Heart right ventricle (tissue), 16 donors: ENCODE results near the gene SYNE1. TPM values are rescaled to one million over a fixed set of nuclear protein-coding genes. Genes with fewer than 3 reads are reported as not detected.
A peak's percentile ranks its signal among the peaks of the same experiment; 100 is the strongest.

Experiments
- ATAC-seq, 8 donors: fragments of 200-7000 bp; cut with Tn5 transposase; one replicate each; pipeline ENCODE4 v1.9.1; 2020; ENCODE audit warnings: mild to moderate bottlenecking in 8 of 8, moderate library complexity in 8 of 8, moderate number of reproducible peaks in 1 of 8
- DNase-seq, 2 donors: peaks; one replicate each; pipeline ENCODE4 v3.0.0-alpha.2; 2020
- H3K27ac ChIP-seq, 10 donors: fragments of 200-600 bp; sonication (generic) in 2 of 10; one replicate each; pipeline versions ENCODE4 v1.5.0 to v1.8.0; 2020 to 2022; ENCODE audit warnings: mild to moderate bottlenecking in 3 of 10
- H3K27me3 ChIP-seq, 7 donors: fragments of 200-600 bp; one replicate each; pipeline ENCODE4 v1.8.0; 2021 to 2022; ENCODE audit warnings: mild to moderate bottlenecking in 2 of 7
- H3K36me3 ChIP-seq, 9 donors: fragments of 200-600 bp; sonication (generic) in 1 of 9; one replicate each; pipeline versions ENCODE4 v1.5.0 to v1.8.0; 2020 to 2022; ENCODE audit warnings: mild to moderate bottlenecking in 2 of 9
- H3K4me1 ChIP-seq, 9 donors: fragments of 200-600 bp; sonication (generic) in 1 of 9; one replicate each; pipeline versions ENCODE4 v1.5.0 to v1.8.0; 2020 to 2022; ENCODE audit warnings: mild to moderate bottlenecking in 4 of 9
- H3K4me3 ChIP-seq, 10 donors: fragments of 200-600 bp; sonication (generic) in 2 of 10; one replicate each; pipeline versions ENCODE4 v1.5.0 to v1.8.0; 2020 to 2022; ENCODE audit warnings: mild to moderate bottlenecking in 7 of 10, moderate library complexity in 2 of 10
- H3K9me3 ChIP-seq, 11 donors: fragments of 200-600 bp in 10 of 11; sonication (generic) in 2 of 11; one replicate each; pipeline versions ENCODE4 v1.5.0 to v1.8.0; 2013 to 2022; ENCODE audit warnings: mild to moderate bottlenecking in 2 of 11, control low read depth in 1 of 11, moderate library complexity in 1 of 11
- CTCF ChIP-seq, 9 donors: fragments of 200-600 bp; sonication (generic) in 2 of 9; IDR thresholded peaks; one replicate each; pipeline versions ENCODE4 v1.5.0 to v1.8.0; 2021 to 2022; ENCODE audit warnings: antibody characterized with exemption in 9 of 9, mild to moderate bottlenecking in 5 of 9, moderate library complexity in 1 of 9
- WGBS, 2 donors: extraction: QIAGEN DNeasy Blood & Tissue Kit; methylation state at CpG; one replicate each; pipeline ENCODE4 v1.1.7; 2013; ENCODE audit warnings: inconsistent platforms in 1 of 2; 5-methylcytosine and 5-hydroxymethylcytosine counted together
- intact Hi-C, 10 donors: fragments of 100-400 bp; cut with DNase I; formaldehyde crosslinking; loops; one replicate each; pipeline versions ENCODE4 v1.11.1 to v1.14.2; 2022
- polyA plus RNA-seq, 2 donors: library from polyadenylated mRNA; stranded (reverse); fragments of 200-250 nt; gene quantifications; one replicate each; pipeline ENCODE4 v1.2.3, GENCODE V29; 2013
- total RNA-seq, 10 donors: library from RNA; stranded (reverse); fragmentation: NEBNext Ultra II Directional in 3 of 10; extraction: Animal tissue kit (Norgen Biotek cat#: 25700) in 3 of 10; gene quantifications; one replicate each; pipeline versions ENCODE4 v1.2.1 to v1.2.4, GENCODE V29; 2021 to 2023
- donor health status: Arrhythmogenic right ventricular cardiomyopathy.
- donor health status: ischemic (EF 13 %, LVEDD 7.1; RV severe dilation, severe dysfunction).
- donor health status: healthy with polysubstance abuse.
- donor health status: DM: no; HTN: yes; CAD: no.
- donor health status: DM: no; HTN: no; CAD: no.
- donor health status: ischemic (EF 25% LVEDD 6.9; RV normal size, moderate dysfunction).
- donor health status: ischemic (EF 25% LVEDD 5.7; RV mildly dilated, moderate dysfunction).
- donor health status: healthy.
- donor health status: DM: yes; HTN: yes; CAD: no.
- donor health status: Ischemic cardiomyopathy.
- donor health status: ischemic (EF 35%, LVEDD 5.7; RV mildly dilated, moderate dysfunction).
- donor health status: nonischemic (EF 11% LVEDD 7.7; RV severe dilation, severe dysfunction).
- donor health status: DM: yes; HTN: yes; CAD: no.
- donor health status: PGD.
- donor health status: ischemic (EF 29% LVEDD 5.4; RV normal size, mild dysfunction).
- donor health status: nonischemic (EF 23%, LVEDD 6.1; RV moderate dilation, normal function).

The SYNE1 gene
- total and polyA plus RNA-seq, 12 donors: 18.9 to 176 (median 126) TPM

GRCh38 chr6:152609125-152609670, 28.0 kb downstream of the SYNE1 start:
- H3K27ac ChIP-seq: no peak overlapping the region
- intact Hi-C loops: no loop called here
- no peaks in the 10 kb centered on the region for H3K27me3 ChIP-seq
- H3K4me1 ChIP-seq: peaks cover 0 to 6% (median 0%) of the 10 kb centered on the region in 9 donors
- ATAC-seq (no peak), DNase-seq (no peak)
- H3K36me3 ChIP-seq: no peaks in the 10 kb centered on the region
- WGBS, 2 donors: 84 to 85% methylated on average over 10 of the region's 10 CpGs
- no peaks in the 10 kb centered on the region for H3K9me3 ChIP-seq
- no peak overlapping the region for H3K4me3 ChIP-seq
- no peak for TF ChIP-seq CTCF (IDR thresholded peaks at IDR 0.05)

- Histone ChIP-seq H3K4me1 (peaks cover 0 to 7% (median 0%) of the 10 kb centered on the region in 9 donors), H3K36me3 (no peaks in the 10 kb centered on the region), H3K4me3 (no peak overlapping the region), H3K27me3 (no peaks in the 10 kb centered on the region), H3K9me3 (no peaks in the 10 kb centered on the region), H3K27ac (peak overlapping the region in 1 of 10 donors; percentile 42)
- 95% methylated on average over 2 of the region's 2 CpGs for WGBS, 2 donors
- no peak for TF ChIP-seq CTCF (IDR thresholded peaks at IDR 0.05)
- intact Hi-C loops: no loop called here
- DNase-seq (no peak), ATAC-seq (no peak)
Measured at GRCh38 chr6:152605941-152606340, 31.2 kb downstream of the SYNE1 start.

GRCh38 chr6:152605342-152605741, 31.8 kb downstream of the SYNE1 start:
- Histone ChIP-seq H3K4me1 (peaks cover 0 to 13% (median 0%) of the 10 kb centered on the region in 9 donors), H3K27ac (no peak overlapping the region), H3K9me3 (no peaks in the 10 kb centered on the region), H3K27me3 (no peaks in the 10 kb centered on the region), H3K4me3 (no peak overlapping the region), H3K36me3 (no peaks in the 10 kb centered on the region)
- WGBS, 2 donors: 56 to 67% methylated on average over 1 of the region's 1 CpG
- ATAC-seq (peak in 3 of 8 donors; percentile 34 to 76 (median 62)), DNase-seq (no peak)
- intact Hi-C loops: no loop called here
- no peak for TF ChIP-seq CTCF (IDR thresholded peaks at IDR 0.05)

- no peaks in the 10 kb centered on the region for H3K36me3 ChIP-seq
- H3K27ac ChIP-seq: no peak overlapping the region
- ATAC-seq: no peak
- TF ChIP-seq CTCF (IDR thresholded peaks at IDR 0.05): no peak
- H3K4me1 ChIP-seq: peaks cover 0 to 27% (median 8%) of the 10 kb centered on the region in 9 donors
- no peak overlapping the region for H3K4me3 ChIP-seq
- H3K9me3 ChIP-seq: no peaks in the 10 kb centered on the region
- intact Hi-C loops: no loop called here
- DNase-seq: no peak
- no peaks in the 10 kb centered on the region for H3K27me3 ChIP-seq
Measured at GRCh38 chr6:152603911-152604310, 33.3 kb downstream of the SYNE1 start.
